Measurements from ENCODE around the gene SPARC. TPM values are rescaled to one million over a fixed set of nuclear protein-coding genes. Genes with fewer than 3 reads are reported as not detected.
"Not testable (repeated sequence)": the region's sequence is repeated elsewhere in the genome, so short reads cannot be mapped to it uniquely, and the experiment has no call there.

The SPARC gene
- total RNA-seq, 1 donor from 2014 or later = 439 TPM

DNA sequence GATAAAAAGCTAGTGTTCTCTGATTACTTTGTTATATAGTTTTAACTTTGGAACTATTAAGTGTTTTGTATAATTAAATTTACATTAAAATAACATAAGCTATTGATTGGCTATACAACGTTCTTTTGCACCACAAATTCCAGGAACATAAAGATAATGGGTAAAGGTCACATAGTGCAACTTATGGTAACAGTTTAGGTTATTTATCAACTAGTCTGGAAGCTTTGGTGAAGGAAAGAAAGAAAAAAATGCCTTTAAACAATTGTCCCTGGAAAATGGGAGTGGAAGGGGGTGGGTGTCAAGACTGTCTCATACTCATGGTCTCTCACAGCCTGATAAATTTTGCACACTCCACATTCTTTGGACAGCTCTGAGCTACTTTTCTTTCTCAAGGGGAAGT, 17.1 kb upstream of the SPARC start:
- DNase-seq = no peak
- intact Hi-C loops (cut with micrococcal nuclease) = no loop called here
- no peak for ATAC-seq

- ATAC-seq (no peak), DNase-seq (no peak)
- intact Hi-C loops (cut with micrococcal nuclease) = no loop called here
Measured at GRCh38 chr5:151703227-151703626, 16.5 kb upstream of the SPARC start.

DNA sequence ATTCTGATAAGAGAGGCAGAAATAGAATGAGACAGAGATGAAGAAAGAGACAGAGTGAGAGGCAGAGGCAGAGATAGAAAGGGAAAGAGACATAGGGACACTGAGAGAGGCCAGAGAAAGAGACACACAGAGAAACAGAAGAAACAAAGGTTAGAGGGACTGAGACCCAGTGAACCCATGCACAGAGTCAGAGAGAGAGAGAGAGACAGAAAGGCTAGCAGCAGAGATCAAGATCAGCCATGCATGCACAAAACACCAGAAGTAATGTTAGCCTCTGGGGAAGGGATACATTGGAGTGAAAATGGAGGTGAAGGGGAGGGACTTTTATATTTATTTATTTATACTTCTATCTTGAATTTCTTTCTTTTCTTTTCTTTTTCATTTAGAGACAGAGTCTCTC, 14.1 kb upstream of the SPARC start:
- no peak for DNase-seq
- intact Hi-C loops (cut with micrococcal nuclease) = no loop called here
- no peak for ATAC-seq

DNA sequence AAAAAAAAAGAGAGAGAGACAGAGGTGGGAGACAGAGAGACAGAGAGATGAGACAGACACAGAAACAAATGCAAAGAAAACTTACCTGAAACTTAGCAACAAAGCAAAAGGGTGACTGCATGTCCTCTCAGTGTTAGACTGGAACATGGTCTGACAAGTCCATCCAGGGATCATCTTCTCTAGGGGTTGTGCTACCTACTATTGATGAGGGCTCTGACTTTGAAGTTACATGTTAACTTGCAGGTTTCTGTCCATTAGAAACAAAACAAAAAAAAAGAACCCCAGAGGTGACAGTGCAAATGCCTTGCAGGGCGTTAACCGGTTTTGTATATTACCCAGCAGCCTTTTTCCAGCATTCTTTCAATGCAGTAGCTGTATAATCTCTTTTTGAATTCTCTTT, 13.6 kb upstream of the SPARC start:
- no peak for ATAC-seq
- no peak for DNase-seq
- intact Hi-C loops (cut with micrococcal nuclease) = no loop called here

- DNase-seq (peak; percentile 82), ATAC-seq (peak; percentile 90)
- intact Hi-C loops (cut with micrococcal nuclease) = no loop called here
Measured at GRCh38 chr5:151699071-151699901, 12.6 kb upstream of the SPARC start.

GRCh38 chr5:151698081-151698480, 11.4 kb upstream of the SPARC start:
- DNase-seq; ATAC-seq; intact Hi-C loops (cut with micrococcal nuclease): not testable (repeated sequence)

DNA sequence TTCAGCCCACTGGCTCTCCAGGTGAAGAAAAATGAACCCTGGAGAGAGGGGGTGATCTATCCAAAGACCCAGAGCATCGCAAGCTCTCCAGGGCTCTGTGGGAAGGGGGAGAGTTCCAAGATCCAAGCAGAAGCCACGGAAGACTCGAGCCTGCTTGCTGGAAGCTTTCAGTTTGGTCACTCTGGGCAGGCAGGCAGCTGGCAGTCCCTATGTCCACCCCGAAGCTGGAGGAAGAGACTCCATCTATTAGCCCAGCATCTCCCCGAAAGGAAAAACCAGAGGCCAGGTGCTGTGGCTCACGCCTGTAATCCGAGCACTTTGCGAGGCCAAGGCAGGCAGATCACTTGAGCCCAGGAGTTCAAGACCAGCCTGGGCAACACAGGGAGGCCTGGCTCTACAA, 10.7 kb upstream of the SPARC start:
- ATAC-seq (no peak), DNase-seq (no peak)
- intact Hi-C loops (cut with micrococcal nuclease) = no loop called here

- intact Hi-C loops (cut with micrococcal nuclease) = no loop called here
- DNase-seq (peak; percentile 65), ATAC-seq (peak; percentile 58)
Measured at GRCh38 chr5:151696470-151697061, 9.9 kb upstream of the SPARC start.

- no peak for DNase-seq
- intact Hi-C loops (cut with micrococcal nuclease) = no loop called here
- ATAC-seq = no peak
Measured at GRCh38 chr5:151695464-151695863, 8.7 kb upstream of the SPARC start.

DNA sequence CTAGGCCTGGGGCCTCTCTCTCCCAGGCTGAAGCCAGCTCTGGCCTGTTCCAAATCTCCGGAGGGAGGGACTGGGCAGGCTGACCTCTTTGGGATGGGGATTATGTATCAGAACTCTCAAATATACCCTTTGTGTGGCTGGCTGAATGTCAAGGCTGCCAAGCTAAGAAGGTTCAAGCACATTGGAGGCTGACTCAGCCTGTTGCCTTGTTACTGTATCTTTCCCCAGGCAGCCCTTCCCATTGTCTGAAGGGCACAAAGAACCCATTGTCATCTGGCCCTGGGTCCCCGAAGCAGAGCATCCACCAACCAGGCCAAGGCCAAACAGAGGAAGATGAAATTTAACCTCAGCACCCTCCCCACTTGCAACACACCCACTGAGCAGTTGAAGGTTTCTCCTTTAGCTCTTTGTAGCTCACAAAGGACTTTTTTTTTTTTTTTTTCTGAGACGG, 7.3 kb upstream of the SPARC start:
- intact Hi-C loops (cut with micrococcal nuclease) = no loop called here
- DNase-seq (no peak), ATAC-seq (no peak)

- ATAC-seq (no peak), DNase-seq (no peak)
Measured at GRCh38 chr5:151692312-151692711, 5.6 kb upstream of the SPARC start.

DNA sequence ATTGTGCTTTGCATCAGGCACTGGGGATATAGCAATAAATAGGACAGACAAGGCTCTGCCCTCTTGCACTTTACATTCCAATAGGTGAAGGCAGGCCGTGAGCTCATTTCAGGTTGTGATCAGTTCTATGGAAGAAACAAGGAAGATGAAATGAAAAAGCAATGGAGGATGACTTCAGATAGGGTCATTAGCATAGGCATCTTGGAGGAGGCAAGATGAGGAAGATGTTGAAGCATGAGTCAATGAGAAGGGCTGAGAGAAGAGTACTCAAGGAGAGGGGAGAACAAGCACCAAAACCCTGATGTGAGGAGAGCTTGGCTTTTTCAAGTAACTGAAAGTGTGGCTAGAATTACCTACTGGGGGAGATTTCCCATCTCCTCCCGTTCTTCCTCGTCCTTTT, 5.0 kb upstream of the SPARC start:
- intact Hi-C loops (cut with micrococcal nuclease) = no loop called here
- no peak for DNase-seq
- no peak for ATAC-seq

More at GRCh38 chr5:151692312-151692711, 5.6 kb upstream of the SPARC start:
- intact Hi-C loops (cut with micrococcal nuclease) = no loop called here

DNA sequence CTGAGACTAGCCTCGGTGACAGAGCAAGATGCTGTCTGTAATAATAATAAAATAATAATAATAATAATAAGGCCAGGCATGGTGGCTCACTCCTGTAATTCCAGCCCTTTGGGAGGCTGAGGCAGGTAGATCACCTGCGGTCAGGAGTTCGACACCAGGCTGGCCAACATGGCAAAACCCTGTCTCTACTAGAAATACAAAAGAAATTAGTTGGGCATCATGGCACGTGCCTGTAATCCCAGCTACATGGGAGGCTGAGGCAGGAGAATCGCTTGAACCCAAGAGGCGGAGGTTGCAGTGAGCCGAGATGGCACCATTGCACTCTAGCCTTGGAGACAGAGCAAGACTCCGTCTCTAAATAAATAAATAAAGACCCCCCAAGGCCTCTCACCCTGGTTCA, 2.9 kb upstream of the SPARC start:
- intact Hi-C loops (cut with micrococcal nuclease); ATAC-seq; DNase-seq: not testable (repeated sequence)

- ATAC-seq (no peak), DNase-seq (no peak)
- intact Hi-C loops (cut with micrococcal nuclease) = no loop called here
Measured at GRCh38 chr5:151688436-151688835, 1.7 kb upstream of the SPARC start.

DNA sequence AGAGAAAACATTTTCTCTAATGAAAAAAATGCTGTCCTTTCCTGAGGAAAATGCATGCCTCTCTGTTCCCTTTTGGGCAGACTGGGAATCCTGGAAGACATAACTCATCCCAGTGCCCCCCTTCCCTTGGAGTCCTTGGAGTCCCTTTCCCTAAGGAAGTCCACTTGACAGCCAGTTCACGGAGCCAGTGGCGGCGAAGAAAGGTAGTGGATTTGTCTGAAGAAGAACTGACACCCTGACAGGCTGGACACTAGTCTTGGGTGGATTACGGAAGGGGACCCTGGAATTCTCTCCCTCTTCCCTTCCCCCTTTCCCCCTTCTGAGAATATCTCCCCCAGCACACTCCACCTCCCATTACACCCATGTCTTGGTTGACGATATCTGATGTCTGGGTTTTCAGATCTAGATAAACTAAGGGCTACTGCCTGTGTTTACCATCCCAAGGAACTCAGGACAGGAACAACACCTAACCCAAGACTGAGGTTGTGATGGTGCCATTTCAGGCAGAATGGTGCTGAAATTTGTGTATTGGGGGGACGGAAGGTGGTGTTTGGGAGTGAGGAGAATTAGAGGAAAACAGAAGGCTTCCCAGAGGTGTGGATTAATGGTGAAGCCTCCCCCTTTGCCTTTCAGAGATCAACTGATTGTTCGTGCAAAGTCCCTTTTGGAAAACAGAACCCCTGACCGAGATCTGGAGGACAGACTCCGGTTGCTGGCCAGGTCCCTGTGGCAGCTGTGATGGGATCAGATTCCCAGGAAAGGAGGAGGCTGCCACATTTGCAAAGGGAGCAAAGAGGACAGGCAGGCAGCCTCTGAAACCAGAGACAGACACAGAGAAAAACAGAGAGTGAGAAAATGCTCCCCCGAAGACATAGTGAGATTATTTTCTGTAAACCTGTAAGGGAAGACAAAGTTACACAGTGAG, 704 bp downstream of the SPARC start:
- ATAC-seq (no peak), DNase-seq (no peak)
- intact Hi-C loops (cut with micrococcal nuclease) = no loop called here

GRCh38 chr5:151684690-151685361, 1.9 kb downstream of the SPARC start:
- DNase-seq (no peak), ATAC-seq (peak; percentile 59)
- intact Hi-C loops (cut with micrococcal nuclease) = no loop called here

DNA sequence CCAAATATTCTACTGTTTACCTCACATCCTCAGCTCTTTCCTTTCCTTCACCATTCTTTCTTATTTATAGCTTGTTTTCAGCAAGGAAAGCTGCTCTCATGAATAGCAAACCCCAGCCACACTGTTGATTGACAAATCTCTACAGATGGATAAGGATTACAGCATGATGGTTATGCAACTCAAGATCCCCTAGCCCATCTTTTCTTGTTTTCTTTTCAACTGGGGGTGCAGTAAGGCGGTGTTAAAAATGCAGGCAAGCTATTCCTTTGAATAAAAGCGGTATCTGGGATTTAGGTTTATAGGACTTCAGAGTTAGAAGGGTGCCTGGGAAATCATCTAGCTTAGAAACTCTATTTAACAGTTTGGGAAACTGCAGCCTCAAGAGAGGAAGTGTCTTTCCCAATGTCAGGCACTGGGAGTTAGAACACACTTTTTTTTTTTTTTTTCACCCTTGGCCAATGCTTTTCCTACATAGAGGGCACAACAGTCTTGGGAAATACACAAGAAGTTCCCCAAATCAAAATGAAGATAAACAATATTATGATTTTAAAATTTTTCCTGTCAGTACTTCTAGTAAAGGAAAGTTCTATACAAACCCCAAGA, 2.6 kb downstream of the SPARC start:
- no peak for DNase-seq
- intact Hi-C loops (cut with micrococcal nuclease) = no loop called here
- ATAC-seq = no peak

DNA sequence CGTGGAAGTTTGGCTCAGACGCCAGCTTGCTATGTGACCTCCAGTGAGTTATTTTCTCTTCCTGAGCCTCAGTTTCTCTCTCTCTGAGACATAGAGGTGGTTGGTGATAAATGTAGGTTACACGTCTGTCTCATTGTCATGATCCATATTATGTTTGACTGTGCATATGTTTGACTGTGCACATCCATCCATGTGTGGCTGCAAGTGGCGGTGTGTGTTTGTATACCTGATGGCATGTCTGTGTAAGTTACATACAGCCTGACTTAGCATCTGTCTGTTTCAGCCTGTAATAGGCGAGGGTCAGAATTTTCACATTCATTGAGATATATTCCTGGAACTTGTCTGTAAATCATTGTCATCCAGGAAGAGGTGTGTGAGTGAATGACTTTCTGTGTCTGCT, 3.3 kb downstream of the SPARC start:
- no peak for ATAC-seq
- intact Hi-C loops (cut with micrococcal nuclease) = no loop called here
- no peak for DNase-seq

Measured in left ventricle myocardium superior (tissue), 1 donor.